SW 1271 (cell line): ENCODE results near the gene TLE6.
A peak's percentile ranks its signal among the peaks of the same experiment; 100 is the strongest.
"Not testable (repeated sequence)": the region's sequence is repeated elsewhere in the genome, so short reads cannot be mapped to it uniquely, and the experiment has no call there.

ENCODE experiments used
- DNase-seq, 2 experiments: peaks; one replicate each; lab custom pipeline; 2025; lab: John Stamatoyannopoulos, UW

The TLE6 gene

DNA sequence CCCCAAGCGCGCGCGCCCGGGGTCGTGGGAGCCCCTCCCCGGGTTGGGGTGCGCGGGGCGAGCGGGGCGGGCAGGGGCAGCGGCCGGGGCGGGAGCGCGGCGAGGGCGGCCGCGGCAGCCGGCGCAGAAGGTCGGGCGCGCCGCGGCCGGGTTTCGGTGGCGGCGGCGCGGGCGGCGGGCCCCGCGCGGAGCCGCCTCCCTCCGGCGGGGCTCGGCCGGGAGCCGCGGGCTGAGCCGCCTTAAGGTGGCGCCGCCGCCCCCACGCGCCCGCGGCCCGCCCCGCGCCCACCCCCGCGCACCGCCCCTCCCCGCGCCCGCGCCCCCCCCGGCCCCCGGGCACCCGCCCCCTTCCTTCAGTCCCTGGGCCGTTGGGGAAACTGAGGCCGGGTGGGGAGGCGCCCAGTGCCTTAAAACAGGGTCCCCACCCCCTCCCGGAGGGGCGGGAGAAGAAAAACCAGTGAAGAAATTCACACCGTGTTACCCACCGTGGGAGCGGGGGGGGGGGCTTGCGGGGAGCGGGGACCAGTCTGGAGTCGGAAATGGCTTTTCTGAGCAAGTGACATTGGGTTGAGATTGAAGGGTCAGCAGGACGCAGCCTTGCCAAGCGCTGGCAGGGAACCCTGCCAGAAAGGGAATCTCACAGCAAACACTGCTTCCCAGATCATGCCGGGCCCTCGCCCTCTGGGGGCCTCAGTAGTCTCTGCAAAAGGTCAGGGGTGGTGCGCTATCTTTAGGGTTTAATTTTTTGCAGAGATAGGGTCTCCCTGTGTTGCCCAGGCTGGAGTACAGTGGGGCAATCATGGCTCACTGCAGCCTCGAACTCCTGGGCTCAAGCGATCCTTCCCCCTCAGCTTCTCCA, 51.9 kb downstream of the TLE6 start, which contains the start of gene TLE2:
Gene TLE2 (minus strand): TSS at position 216 of the 859 bp plus-strand sequence. CDS start 376 bp downstream, outside the sequence.
- no peak for DNase-seq

DNA sequence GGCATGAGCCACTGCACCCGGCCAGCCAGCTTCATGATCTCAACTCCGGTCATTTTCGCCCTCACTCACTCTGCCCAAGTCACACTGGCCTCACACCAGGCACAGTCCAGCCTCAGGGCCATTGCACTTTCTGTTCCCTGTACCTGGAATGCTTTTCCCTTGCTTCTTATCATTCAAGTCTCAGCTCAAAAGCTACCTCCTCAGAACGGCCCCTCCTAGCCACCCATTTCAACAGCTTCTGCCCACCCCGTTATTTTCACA, 54.2 kb downstream of the TLE6 start:
- DNase-seq: no peak

DNA sequence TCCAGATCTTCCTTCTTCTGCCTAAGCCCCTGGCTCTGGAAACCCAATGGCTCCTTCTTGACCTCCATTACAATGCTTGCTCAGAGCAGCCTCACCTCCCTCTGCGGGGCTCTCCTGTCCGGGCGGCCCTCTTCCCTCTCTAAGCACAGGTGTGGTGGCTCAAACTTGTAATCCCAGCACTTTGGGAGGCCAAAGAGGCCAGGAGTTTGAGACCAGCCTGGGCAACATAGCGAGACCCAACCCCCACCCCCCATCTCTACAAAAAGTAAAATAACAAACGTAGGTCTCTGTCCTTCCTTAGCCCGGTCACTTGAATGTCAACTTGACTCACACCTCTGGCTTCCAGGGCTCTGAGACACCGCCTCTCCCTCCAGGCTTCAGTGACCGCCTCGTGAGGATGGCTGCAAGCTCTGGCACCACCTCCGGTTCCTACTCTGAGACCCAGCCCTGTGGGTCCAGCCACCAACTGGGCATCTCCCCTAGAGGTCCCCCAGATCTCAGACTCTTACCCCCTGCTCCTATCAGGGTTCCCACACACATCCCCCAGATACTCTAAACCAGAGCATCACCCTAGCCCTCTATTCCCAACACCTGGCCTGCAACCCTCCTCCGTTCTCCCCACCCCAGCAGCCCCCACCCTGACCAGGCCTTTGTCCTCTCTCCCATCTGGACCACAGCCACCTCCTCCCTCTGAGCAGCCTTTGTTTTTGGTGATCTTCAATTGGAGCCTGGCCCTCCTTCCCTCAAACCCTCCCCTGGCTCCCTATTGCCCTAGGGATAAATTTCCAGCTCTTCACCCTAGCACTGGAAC, 56.4 kb downstream of the TLE6 start:
- no peak for DNase-seq

DNA sequence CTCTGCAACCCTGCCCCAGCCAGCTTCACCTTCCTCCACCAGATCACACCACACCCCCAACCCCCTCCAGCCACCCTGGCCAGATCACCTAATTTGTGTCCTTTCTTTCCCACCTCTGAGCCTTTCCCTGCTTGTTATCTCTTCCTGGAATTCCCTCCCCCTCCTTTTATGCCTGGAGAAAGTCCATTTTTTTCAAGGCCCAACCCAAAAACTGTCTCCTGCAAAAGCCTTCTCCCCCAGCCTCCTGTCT, 57.0 kb downstream of the TLE6 start:
- no peak for DNase-seq

DNA sequence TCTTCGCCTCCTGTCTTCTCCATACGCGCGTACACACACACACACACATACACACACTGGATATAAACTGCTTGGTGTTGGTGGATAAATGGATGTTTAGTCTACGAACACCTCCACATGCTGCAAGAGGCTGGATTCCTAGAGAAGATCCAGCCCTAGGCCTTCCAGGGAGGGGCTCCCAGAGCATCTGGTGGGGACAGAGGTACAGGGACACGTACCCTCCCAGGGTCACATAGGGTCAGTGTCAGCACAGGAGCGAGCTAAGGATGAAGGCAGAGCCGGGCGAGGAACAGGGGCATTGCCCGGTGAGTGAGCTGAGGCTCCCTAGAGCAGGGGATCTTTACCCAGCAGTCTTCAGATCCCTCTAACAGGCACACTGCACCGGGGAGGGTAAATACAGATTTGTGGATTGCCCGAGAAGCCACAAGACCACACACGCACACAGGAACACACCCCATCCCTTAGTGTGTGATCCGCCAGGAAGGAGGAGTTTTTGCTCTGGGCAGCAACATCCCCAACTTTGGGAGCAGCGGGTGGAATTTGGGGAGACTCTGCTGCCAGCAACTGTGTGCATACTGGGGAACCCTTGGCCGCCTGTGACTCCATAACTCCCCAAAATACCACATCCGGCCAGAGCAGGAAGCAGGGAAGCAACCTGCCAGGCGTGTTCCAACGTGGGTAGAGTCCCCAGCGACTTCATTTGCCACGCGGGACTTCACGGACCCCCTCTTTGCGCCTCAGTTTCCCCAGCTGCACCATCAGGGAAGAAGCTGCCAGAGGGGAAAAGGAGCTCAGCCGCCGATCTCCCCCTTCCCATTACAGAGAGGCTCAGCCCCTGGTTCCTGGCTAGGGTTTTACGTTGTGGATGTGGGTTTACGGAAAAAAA, 57.5 kb downstream of the TLE6 start:
- DNase-seq: no peak

DNA sequence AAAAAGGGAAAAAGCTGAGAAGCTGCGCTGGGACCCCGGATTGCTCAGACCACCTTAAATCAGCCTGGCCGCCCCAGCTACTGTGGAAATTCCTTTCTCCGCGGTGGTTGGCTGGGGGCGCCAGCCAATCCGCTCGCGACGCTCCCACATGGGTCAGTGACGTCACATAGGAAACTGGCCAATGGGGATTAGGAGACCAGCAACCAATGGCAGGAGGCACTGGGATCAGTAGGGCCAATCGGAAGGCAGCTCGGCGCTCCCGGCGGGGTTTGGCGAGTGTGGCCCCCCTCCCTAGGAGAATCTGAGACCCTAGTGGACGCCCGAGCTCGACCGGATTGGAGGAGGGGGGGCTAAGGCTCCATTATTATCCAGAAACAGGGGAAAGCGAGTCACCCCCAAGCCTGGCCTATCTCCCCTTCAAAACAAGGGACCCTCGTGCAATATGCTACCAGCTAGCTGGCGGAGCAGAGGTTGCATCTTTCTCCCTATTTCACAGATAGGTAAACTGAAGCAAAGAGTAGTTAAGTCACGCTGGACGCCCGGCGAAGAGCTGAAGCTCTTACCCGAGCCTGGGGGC, 58.3 kb downstream of the TLE6 start:
- DNase-seq: peak; percentile 93 to 96

DNA sequence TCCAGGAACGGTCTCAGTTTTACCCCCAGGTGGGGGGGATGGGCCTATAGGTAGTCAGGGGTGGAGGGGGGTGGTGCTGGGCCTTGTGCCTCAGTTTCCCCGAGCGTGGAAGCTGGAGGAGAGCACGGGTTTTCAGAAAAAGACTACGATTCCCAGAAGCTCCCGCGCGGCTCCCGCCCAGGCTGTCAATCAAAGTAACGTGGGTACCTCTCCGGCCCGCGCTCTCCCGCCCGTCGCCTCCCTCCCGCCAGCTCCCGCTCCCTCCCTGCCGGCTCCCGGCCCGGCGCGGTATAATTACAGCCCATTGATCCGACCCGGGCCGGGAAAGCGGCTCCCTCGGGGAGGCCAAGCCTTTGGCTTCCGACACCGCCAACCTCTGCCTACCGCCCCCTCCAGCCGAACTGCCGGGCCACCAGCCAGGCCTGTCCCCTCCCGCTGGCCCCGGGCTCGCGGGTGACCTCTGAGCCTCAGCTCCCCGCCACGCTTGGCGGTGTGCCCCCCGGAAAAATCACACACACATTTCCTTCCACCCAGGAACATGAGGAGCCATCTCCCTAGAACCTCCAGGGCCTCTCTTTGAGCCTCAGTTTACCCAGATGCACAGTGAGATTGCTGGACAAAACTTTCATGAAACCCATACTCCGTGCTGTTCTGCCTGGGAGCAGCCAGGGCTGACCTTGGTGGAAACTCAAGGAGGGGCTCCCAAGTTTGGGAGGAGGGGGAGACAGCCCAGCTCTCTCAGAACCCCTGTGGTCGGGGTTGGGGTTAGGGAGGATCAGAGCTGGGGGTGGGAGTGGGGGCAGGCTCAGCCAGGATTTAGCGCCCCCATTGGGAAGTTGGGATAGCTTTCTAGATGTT, 59.0 kb downstream of the TLE6 start:
- DNase-seq: peak; percentile 41 to 86

DNA sequence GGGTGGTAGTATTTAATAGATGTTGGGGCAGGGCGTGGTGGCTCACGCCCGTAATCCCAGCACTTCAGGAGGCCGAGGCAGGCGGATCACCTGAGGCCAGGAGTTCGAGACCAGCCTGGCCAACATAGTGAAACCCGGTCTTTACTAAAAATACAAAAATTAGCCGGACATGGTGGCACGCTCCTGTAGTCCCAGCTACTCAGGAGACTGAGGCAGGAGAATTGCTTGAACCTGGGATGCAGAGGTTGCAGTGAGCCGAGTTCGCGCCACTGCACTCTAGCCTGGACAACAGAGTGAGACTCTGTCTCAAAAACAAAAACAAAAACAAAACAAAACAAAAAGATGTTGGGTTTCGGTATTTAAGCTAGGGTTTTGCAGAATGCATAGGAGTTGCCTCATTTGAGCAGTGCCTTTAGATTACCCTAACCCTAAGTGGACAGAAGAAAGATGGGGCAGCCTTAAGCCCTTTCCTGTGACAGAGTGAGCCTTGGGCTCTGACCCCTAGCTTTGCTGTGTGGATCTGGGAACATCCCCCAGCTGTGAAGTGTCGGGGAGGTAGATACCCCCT, 59.7 kb downstream of the TLE6 start:
- not testable (repeated sequence) for DNase-seq

DNA sequence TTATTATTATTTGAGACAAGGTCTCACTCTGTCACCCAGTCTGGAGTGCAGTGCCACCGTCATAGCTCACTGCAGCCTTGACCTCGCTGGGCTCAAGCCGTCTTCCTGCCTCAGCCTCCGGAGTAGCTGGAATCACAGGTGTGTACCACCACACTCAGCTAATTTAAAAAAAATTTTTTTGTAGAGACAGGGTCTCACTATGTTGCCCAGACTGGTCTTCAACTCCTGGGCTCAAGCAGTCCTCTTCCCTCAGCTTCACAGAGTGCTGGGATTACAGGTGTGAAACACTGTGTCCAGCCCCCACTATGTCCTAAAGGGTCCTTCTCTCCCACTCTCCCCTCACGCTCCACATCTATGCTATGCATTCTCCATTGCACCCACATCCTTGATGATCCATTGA, 60.9 kb downstream of the TLE6 start:
- DNase-seq: no peak

DNA sequence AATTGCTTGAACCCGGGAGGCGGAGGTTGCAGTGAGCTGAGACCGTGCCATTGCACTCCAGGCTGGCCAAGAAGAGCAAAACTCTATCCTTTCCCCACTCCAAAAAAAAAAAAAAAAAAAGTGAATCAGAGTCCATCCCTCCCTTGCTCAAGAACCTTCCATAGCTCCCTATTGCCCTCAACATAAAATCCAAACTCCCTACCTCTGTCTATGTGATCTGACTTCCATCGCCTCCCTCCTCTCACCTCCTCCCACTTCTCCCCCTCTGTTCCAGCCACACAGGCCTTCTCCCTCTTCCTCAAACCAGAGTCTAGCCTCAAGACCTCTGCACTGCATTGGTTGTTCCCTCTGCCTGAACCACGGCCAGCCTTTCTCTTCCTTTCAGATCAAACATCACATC, 61.8 kb downstream of the TLE6 start:
- DNase-seq: no peak

DNA sequence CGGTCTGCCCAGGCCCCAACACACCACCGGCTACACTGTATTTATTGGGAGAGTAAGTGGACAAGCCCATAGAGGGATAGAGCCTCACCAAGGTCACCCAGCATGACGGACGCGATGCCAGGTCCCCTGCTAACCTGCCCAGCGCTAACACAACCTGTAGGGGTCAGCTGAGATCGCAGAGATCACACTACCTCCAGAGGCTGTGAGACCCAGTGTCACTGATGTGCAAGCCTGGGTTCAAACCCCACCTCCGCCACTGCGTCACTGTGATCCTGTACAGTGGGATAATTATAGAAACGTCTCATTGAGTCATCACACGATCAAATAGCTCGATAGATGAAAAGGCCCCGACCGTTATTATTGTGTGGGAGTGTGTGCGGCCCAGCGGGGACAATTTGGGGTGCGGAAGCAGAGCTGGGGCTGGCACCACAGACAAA, 62.3 kb downstream of the TLE6 start:
- DNase-seq: no peak

DNA sequence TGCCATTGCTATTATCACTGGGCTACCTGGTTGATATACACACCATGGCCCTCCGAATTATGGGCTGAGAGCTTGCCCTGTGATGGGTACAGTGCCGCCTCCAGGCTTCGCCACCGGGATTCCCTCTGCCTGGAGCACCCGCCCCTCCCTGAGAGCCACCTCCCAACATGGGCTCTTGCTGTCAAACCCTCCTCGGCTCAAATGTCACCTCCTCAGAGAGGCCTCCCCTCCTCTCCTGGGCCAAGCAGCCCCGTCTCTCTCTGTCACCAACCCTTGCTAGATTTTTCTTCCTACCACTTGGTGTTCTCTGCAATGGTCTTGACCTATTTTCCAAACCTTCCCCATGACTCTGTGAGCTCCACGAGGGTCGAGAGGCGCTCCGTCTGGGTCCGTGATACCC, 64.0 kb downstream of the TLE6 start:
- DNase-seq: no peak

DNA sequence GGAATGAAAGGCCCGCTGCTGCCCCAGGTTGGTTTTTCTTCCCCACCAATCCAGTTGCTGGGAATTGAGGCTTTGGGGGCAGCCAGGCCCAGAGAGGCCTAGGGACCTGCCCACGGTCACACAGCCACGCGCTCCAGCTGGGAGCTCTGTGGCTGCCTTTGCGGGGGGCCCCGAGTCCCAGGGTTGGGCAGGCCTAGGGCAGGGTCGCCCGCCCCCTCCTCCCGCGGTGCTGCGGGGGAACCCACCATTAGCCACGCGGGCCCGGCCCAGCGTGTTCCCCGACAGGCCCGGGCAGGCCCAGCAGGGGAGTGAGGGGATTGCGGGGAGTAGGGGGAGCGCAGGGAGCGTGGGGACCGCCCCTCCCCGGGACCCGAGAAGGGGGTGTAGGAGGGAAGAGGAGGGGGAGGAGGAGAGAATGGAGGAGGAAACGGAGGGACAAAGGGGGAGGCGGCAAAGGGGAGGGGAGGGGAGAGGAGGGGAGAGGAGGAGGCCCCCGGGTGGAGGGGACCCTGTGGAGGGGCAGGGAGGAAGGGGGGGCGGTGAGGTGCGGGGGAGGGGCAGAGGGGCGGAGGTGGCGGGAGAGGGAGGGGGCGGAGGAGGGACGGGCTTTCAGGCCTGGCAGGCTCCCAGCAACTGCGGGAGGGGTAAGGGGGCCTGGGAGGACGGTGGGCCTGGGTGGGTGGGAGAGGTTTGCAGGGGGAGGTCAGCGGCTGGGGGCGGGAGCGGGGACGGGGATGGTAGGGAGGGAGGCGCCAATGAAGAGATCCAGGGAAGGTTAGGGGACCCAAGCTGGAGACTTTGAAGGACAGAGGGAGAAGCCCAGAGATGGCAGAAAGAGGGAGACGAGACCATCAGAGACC, 64.6 kb downstream of the TLE6 start:
- DNase-seq: no peak

DNA sequence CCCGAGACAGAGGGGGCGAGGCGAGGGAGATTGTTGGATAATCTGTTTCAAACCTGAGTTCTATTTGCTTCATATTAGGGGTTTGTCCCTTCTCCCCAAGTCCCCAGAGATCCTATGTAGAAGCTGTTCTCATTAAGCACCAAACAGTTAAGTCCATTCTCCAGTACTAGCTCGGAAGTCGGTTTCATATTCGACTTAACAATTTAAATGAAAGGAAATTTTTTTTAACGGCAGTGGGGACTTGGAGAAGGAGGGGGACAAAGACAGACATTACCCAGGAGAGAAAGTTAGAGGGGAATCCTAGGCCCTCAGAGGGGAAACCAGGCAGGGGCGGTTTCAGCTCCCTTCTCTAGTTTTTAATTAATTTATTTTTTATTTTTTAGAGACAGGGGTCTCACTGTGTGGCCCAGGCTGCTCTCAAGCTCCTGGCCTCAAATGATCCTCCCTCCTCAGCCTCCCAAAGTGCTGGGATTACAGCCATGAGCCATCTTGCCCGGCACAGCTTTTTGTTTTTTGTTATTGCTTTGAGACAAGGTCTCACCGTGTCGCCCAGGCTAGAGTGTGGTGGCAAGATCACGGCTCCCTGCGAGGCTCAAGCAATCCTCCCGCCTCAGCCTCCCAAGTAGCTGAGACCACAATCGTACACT, 65.4 kb downstream of the TLE6 start:
- DNase-seq: no peak
